Measurements from ENCODE around the gene ADAM10. TPM values are rescaled to one million over a fixed set of nuclear protein-coding genes. Genes with fewer than 3 reads are reported as not detected.
A peak's percentile ranks its signal among the peaks of the same experiment; 100 is the strongest.

Gene ADAM10
- total and polyA plus RNA-seq, 8 donors = 6.1 to 96.2 (median 32.2) TPM

- no peak for FAIRE-seq
- H3K27ac ChIP-seq = no peak overlapping the region
- H3K36me3 ChIP-seq = no peaks in the 10 kb centered on the region
- no peaks in the 10 kb centered on the region for H3K9me3 ChIP-seq
- no peaks in the 10 kb centered on the region for H3K27me3 ChIP-seq
- no peaks in the 10 kb centered on the region for H3K4me1 ChIP-seq
- intact Hi-C loops (cut with DNase I) = no loop called here
- WGBS, 2 donors = 70 to 83% methylated on average over 4 of the region's 4 CpGs
- no peak for TF ChIP-seq CTCF (IDR thresholded peaks at IDR 0.05)
- H3K4me3 ChIP-seq = no peak overlapping the region
- DNase-seq = no peak
- ATAC-seq = no peak
These were observed 162.0 kb downstream of the ADAM10 start for GRCh38 chr15:58587486-58587885.

GRCh38 chr15:58585693-58586443, 163.6 kb downstream of the ADAM10 start:
- no peak for TF ChIP-seq CTCF (IDR thresholded peaks at IDR 0.05)
- Histone ChIP-seq H3K4me3 (no peak overlapping the region), H3K9me3 (no peaks in the 10 kb centered on the region), H3K4me1 (no peaks in the 10 kb centered on the region), H3K36me3 (no peaks in the 10 kb centered on the region), H3K27me3 (no peaks in the 10 kb centered on the region), H3K27ac (no peak overlapping the region)
- 75 to 77% methylated on average over 5 of the region's 5 CpGs for WGBS, 2 donors
- ATAC-seq (no peak), FAIRE-seq (no peak), DNase-seq (no peak)
- intact Hi-C loops (cut with DNase I) = no loop called here

GRCh38 chr15:58584789-58585461, 164.6 kb downstream of the ADAM10 start:
- Histone ChIP-seq H3K4me1 (no peaks in the 10 kb centered on the region), H3K9me3 (no peaks in the 10 kb centered on the region), H3K27ac (no peak overlapping the region), H3K27me3 (no peaks in the 10 kb centered on the region), H3K36me3 (no peaks in the 10 kb centered on the region), H3K4me3 (no peak overlapping the region)
- WGBS, 2 donors = 55 to 56% methylated on average over 6 of the region's 6 CpGs
- FAIRE-seq (no peak), DNase-seq (no peak), ATAC-seq (no peak)
- intact Hi-C loops (cut with DNase I) = no loop called here
- TF ChIP-seq CTCF (IDR thresholded peaks at IDR 0.05) = no peak

GRCh38 chr15:58583171-58583908, 166.2 kb downstream of the ADAM10 start:
- WGBS, 2 donors = 81 to 82% methylated on average over 3 of the region's 3 CpGs
- FAIRE-seq (no peak), ATAC-seq (peak in 1 of 4 donors; percentile 45), DNase-seq (no peak)
- Histone ChIP-seq H3K36me3 (no peaks in the 10 kb centered on the region), H3K27ac (no peak overlapping the region), H3K4me3 (no peak overlapping the region), H3K4me1 (no peaks in the 10 kb centered on the region), H3K27me3 (no peaks in the 10 kb centered on the region), H3K9me3 (no peaks in the 10 kb centered on the region)
- intact Hi-C loops (cut with DNase I) = no loop called here
- no peak for TF ChIP-seq CTCF (IDR thresholded peaks at IDR 0.05)

All from pancreas (tissue), 10 donors.